ENCODE data around the gene GALNTL6. TPM values are rescaled to one million over a fixed set of nuclear protein-coding genes. Genes with fewer than 3 reads are reported as not detected.

Gene GALNTL6
- total RNA-seq, 1 experiment from 2014 or later, result not detected

DNA sequence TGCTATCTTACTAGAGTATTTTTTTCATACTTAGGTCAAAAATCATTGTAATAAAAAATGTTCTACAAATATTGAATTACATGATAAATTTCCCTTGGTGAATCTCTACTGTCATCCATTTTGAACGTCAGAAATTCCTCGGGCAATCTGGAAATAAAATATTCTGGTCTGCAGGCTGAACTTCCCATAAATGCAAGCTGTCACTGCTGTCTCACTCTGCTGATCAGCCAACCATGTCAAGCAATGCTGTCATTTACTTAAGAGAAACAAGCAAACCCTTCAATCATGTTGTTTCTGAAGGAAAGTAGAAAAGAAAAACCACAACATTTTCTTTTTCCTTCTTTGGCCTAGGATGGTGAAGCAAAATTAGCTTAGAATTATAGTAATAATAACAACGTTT, 841.3 kb downstream of the GALNTL6 start:
- TF ChIP-seq CTCF (conservative IDR thresholded peaks at IDR 0.05), result no peak
- TF ChIP-seq EZH2 (IDR thresholded peaks at IDR 0.05; ENCODE audit: low read depth), result no peak
- no peaks in the 10 kb centered on the region for H3K79me2 ChIP-seq (ENCODE audit: low read depth)
- H3K9me2 ChIP-seq (ENCODE audit: insufficient read depth), result no peaks in the 10 kb centered on the region
- intact Hi-C loops (cut with micrococcal nuclease; ENCODE audit: unreplicated experiment), result no loop called here
- no peaks in the 10 kb centered on the region for H3K4me1 ChIP-seq (replicated peaks; ENCODE audit: insufficient read depth)
- H3K27me3 ChIP-seq (ENCODE audit: insufficient read depth, low read depth), result no peaks in the 10 kb centered on the region
- no peaks in the 10 kb centered on the region for H3F3A ChIP-seq (ENCODE audit: insufficient read depth, low read depth)
- BruUV-seq (replicated peaks), result no TSS peak
- POLR2A ChIA-PET (ENCODE audit: unreplicated experiment), result no interaction called here
- DNase-seq, result no peak
- CTCF ChIA-PET, result no interaction called here
- H4K20me1 ChIP-seq (ENCODE audit: insufficient read depth), result no peaks in the 10 kb centered on the region
- H3K9me3 ChIP-seq (ENCODE audit: insufficient read depth, low read depth), result no peaks in the 10 kb centered on the region
- no peak overlapping the region for H2AFZ ChIP-seq
- H3K4me2 ChIP-seq, result no peak overlapping the region
- H3K36me3 ChIP-seq (ENCODE audit: low read depth), result no peaks in the 10 kb centered on the region
- H3K4me3 ChIP-seq, result no peak overlapping the region
- no peak overlapping the region for H3K27ac ChIP-seq

DNA sequence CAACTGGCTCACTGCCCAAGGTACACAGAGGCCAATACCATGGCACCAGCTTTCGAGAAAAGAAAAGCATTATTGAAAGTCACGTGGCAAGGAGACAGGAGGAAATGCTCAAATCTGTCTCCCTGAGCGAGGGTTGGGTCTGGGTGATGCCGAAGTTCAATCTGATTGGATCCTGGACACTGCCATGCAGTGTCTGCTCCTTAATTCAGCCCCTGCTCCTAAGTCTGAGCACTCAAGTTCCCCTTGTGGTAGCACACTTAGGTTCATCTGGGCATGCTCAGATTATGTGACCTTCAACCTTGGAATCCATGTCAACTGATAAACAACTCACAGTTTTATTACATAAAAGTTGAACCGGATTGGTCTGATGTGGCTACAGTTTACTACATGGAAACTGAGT, 842.9 kb downstream of the GALNTL6 start:
- Histone ChIP-seq H3K4me1 (replicated peaks; ENCODE audit: insufficient read depth) (no peaks in the 10 kb centered on the region), H3K36me3 (ENCODE audit: low read depth) (no peaks in the 10 kb centered on the region), H3K27me3 (ENCODE audit: insufficient read depth, low read depth) (no peaks in the 10 kb centered on the region), H3K4me3 (no peak overlapping the region), H4K20me1 (ENCODE audit: insufficient read depth) (no peaks in the 10 kb centered on the region), H3F3A (ENCODE audit: insufficient read depth, low read depth) (no peaks in the 10 kb centered on the region), H3K79me2 (ENCODE audit: low read depth) (no peaks in the 10 kb centered on the region), H3K9me2 (ENCODE audit: insufficient read depth) (no peaks in the 10 kb centered on the region), H2AFZ (no peak overlapping the region), H3K9me3 (ENCODE audit: insufficient read depth, low read depth) (no peaks in the 10 kb centered on the region), H3K27ac (no peak overlapping the region), H3K4me2 (no peak overlapping the region)
- no peak for TF ChIP-seq CTCF (conservative IDR thresholded peaks at IDR 0.05)
- no peak for TF ChIP-seq EZH2 (IDR thresholded peaks at IDR 0.05; ENCODE audit: low read depth)
- intact Hi-C loops (cut with micrococcal nuclease; ENCODE audit: unreplicated experiment), result no loop called here
- no TSS peak for BruUV-seq (replicated peaks)
- no peak for DNase-seq
- POLR2A ChIA-PET (ENCODE audit: unreplicated experiment), result no interaction called here
- CTCF ChIA-PET, result no interaction called here

GRCh38 chr4:172657081-172657480, 843.9 kb downstream of the GALNTL6 start:
- ChIA-PET CTCF (no interaction called here), POLR2A (ENCODE audit: unreplicated experiment) (no interaction called here)
- no peak overlapping the region for H3K4me2 ChIP-seq
- no peaks in the 10 kb centered on the region for H3K79me2 ChIP-seq (ENCODE audit: low read depth)
- H3K4me1 ChIP-seq (replicated peaks; ENCODE audit: insufficient read depth), result no peaks in the 10 kb centered on the region
- no peak overlapping the region for H3K27ac ChIP-seq
- H3K27me3 ChIP-seq (ENCODE audit: insufficient read depth, low read depth), result no peaks in the 10 kb centered on the region
- intact Hi-C loops (cut with micrococcal nuclease; ENCODE audit: unreplicated experiment), result no loop called here
- no peaks in the 10 kb centered on the region for H4K20me1 ChIP-seq (ENCODE audit: insufficient read depth)
- no TSS peak for BruUV-seq (replicated peaks)
- H2AFZ ChIP-seq, result no peak overlapping the region
- TF ChIP-seq EZH2 (IDR thresholded peaks at IDR 0.05; ENCODE audit: low read depth), result no peak
- no peak for TF ChIP-seq CTCF (conservative IDR thresholded peaks at IDR 0.05)
- H3K36me3 ChIP-seq (ENCODE audit: low read depth), result no peaks in the 10 kb centered on the region
- no peak for DNase-seq
- H3K4me3 ChIP-seq, result no peak overlapping the region
- H3F3A ChIP-seq (ENCODE audit: insufficient read depth, low read depth), result no peaks in the 10 kb centered on the region
- no peaks in the 10 kb centered on the region for H3K9me3 ChIP-seq (ENCODE audit: insufficient read depth, low read depth)
- no peaks in the 10 kb centered on the region for H3K9me2 ChIP-seq (ENCODE audit: insufficient read depth)
